HG03432 (cell line): ENCODE results near the gene MAN1B1.
"Not testable (repeated sequence)": the region's sequence is repeated elsewhere in the genome, so short reads cannot be mapped to it uniquely, and the experiment has no call there.

Experiments used
- ATAC-seq: cut with Tn5 transposase; IDR thresholded peaks from one replicate; pipeline ENCODE4 v1.9.1; 2021; ENCODE audit warnings: mild to moderate bottlenecking, moderate library complexity; ENCODE audit not compliant: unreplicated experiment

The MAN1B1 gene

DNA sequence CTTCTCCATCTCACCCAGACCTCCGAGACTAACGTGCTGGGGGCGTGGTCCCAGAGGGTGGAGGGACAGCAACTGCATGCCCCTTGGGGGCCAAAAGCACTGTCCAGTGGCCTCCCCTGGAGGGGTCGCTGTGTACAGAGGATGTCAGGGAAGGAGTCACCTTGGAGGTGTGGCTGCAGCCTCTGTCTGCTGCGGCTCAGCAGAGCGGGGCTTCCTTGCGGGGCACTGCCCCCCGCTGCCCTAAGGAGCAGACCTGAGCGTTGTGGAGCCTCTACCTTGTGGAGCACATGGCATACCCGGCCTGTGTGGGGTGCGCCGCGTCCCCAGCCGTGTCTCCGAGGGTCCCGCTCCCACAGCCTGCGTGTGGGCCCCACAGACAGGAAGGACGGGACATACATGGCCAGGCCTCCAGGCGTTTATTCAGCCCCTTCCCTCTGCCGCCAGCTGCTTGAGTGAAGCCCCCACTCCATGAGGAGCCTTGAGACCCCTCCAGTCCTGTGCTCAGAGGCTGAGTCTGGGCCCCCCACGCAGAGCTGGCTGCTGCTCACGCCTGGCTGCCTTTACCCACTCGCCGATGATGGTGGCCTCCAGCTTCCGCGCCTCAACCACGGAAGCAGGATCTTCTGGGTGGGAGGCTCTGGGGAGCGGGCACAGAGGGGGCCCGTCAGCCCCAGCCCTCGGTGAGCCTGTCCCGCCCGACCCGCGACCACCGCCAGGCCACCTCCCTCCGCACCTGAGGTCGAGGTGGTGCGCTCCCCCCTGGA lies 23.5 kb downstream of the MAN1B1 start:
- ATAC-seq: no peak

GRCh38 chr9:137110911-137111787 lies 24.4 kb downstream of the MAN1B1 start:
- no peak for ATAC-seq

- ATAC-seq: no peak
These were observed 25.2 kb downstream of the MAN1B1 start for GRCh38 chr9:137111788-137112563.

DNA sequence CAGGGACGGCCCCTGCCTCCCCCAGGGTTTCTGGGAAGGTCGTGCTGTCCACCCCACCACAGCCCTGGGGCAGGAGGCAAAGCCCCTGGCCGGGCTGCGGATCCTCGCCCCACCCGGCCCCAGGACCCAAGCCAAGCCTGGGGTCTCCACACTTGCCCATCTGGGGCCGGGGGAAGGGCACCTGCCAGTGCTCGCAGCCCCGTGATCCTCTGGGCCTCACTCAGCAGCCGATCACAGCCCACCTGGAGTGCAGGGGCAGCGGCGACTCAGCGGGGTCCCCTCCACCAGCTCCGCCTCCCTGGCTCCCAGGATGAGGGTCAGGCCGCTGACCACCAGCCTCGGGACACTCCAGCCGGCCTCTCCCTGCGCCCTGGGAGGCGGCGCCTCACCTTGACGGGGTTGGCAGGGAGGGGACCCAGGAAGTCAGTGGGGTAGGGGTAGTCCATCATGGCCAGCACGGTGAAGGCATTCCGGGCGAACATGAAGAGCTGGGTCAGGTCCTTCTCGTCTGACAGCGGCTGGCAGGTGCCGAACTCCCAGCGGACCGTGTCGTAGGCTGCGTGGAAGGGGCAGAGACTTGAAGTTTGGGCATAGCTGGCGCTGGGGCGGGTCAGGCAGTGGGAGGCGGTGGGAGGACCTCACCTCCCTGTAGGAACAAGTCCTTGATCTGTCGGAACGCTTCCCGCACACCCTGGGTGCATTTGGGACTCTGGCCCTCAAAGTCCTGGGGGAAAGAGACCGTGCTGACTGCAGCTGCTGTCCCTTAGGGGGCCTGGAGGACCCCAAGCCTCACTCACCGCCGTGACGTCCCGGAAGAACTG lies 26.0 kb downstream of the MAN1B1 start:
- ATAC-seq: no peak

GRCh38 chr9:137113385-137114159 lies 26.8 kb downstream of the MAN1B1 start:
- no peak for ATAC-seq

GRCh38 chr9:137114220-137114612 lies 27.4 kb downstream of the MAN1B1 start:
- no peak for ATAC-seq

DNA sequence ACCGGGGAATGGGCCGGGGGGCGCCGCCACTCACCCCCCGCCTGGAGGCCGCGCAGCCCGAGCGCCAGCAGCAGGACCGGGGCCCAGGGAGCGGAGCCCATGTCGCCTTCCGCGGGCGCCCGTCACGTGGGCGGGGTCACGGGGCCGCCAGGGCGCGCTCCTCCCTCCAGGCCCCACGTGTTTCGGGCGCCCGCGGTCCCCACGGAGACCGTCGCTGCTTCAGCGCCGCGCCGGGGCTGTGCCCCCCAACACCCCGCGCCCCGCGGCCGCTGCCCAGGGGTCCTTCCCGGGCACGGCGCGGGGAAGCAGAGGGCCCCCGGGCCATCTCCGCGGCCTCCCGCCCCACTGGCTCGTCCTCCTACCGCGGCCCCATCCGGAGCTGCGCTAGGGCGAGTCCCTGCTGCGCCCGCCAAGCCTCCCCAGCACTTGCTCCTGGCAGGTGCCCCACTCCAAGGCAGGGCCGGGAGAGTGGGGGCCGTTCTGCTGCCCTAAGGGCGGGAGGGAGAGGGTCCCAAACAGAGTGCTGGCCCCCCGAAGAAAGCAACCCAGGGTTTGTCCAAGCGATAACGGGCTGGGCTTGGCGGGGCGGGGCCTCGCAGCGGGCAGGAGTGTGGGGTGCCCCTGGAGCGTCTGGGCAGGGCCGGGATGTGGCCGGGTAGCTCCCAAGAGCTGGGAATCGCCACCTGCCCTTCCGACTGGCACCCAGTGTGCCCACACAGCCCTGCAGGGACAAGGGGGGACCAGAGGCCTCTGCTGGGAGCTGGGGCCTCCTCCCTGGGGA lies 28.0 kb downstream of the MAN1B1 start, which contains the start of gene DPP7:
Gene DPP7 (minus strand): TSS at position 121 of the 781 bp plus-strand sequence. CDS start 20 bp downstream, at position 101.
- peak; percentile 61 for ATAC-seq

DNA sequence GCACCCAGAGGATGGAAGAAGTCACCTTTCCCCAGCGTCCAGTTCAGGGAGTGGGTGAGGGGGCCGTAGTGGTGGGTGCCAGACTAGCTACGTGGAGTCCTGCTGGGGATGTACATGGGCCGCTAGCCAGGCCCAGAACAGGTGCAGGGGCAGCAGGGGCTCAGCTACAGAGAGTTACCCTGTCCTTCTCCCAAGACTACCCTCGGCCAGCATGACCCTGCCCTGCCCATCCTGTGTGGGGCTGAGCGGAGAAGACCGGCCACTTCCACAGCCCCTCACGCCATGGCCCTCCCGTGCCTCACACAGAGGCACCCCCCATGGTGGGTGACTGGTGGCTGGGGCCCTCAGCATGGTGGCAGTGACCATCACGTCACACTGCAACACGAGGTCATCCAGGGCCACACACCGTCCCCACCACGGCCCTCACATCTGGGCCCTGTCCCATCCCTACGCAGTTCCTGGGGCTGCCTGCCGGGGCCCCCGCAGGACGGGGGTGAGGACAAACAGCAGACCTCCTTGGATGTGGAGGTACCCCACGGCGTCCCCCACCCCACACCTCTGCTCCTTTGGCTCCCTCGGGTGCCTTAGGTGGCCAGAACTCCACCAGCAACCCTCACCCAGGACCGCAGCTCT lies 28.7 kb downstream of the MAN1B1 start:
- no peak for ATAC-seq

DNA sequence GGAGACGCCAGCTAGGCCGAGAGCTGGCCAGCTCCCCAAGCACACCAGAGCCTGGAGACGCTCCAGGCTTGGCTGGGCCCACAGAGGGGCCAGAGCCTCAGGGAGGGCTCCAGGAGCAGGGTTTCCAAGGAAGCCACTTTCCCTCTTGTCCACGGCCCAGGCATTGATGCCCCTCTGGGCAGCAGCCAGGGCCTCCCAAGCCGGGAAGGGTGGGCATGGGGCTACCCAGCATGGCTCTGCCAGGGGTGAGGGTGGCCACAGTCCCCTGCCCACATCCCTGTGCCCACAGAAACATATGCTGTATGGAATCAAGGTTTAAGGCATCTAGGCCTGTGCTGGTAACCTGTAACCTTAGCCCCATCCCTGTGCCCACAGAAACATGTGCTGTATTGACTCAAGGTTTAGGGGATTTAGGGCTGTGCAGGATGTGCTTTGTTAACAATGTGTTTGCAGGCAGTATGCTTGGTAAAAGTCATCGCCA lies 29.3 kb downstream of the MAN1B1 start:
- ATAC-seq: no peak

DNA sequence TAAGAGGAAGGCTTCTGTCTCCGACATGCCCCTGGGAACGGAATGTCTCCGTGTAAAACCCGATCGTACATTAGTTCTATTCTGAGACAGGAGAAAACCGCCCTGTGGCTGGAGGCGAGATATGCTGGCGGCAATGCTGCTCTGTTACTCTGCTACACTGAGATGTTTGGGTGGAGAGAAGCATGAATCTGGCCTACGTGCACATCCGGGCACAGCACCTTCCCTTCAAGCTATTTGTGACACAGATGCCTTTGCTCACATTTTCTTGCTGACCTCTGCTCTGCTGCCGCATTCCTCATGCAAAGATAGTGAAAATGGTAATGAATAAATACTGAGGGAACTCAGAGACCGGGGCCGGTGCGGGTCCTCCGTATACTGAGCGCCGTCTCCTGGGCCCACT lies 29.9 kb downstream of the MAN1B1 start:
- no peak for ATAC-seq

DNA sequence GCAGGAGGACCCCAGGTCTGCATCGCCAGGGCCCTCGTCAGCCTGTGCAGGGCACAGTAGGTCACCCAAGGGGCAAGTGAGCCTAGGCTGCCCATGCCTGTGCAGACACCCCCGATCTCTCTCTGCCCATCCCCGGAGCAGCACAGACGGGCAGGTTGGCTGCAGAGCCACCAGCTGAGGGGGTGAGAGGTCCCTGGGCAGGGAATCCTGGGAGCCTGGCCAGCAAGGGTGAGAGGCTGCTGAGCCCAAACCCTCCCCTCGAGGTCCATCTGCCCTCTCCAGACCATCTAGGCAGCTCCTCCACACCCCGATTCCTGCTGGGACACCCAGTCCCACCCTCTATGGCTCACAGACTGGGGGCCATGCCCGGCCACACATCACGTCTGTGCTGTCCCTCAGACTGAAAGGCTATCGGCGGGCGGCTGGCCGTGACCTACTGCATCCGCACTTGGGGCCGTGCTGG lies 30.5 kb downstream of the MAN1B1 start:
- ATAC-seq: no peak

GRCh38 chr9:137118092-137118603 lies 31.4 kb downstream of the MAN1B1 start:
- not testable (repeated sequence) for ATAC-seq

GRCh38 chr9:137121927-137122795 lies 35.4 kb downstream of the MAN1B1 start:
- not testable (repeated sequence) for ATAC-seq

DNA sequence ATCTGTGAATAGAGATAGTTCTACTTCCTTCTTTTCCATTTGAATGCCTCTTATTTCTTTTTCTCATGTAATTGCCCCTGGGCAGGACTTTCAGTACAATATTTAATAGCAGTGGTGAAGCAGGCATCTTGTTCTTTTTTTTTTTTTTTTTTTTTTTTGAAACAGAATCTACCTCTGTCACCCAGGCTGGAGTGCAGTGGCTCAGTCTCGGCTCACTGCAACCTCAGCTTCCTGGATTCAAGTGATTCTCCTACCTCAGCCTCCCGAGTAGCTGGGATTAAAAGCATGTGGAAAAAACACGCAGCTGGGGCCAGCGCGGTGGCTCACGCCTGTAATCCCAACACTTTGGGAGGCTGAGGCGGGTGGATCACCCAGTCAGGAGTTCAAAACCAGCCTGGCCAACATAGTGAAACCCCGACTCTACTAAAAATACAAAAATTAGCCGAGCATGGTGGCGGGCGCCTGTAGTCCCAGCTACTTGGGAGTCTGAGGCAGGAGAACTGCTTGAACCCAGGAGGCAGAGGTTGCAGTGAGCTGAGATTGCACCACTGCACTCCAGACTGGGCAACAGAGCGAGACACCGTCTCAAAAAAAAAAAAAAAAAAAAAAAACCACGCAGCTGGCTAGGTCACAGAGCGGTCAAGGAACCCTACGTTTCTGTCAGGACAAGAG lies 36.1 kb downstream of the MAN1B1 start:
- not testable (repeated sequence) for ATAC-seq

- no peak for ATAC-seq
These were observed 36.7 kb downstream of the MAN1B1 start for GRCh38 chr9:137123468-137123837.

DNA sequence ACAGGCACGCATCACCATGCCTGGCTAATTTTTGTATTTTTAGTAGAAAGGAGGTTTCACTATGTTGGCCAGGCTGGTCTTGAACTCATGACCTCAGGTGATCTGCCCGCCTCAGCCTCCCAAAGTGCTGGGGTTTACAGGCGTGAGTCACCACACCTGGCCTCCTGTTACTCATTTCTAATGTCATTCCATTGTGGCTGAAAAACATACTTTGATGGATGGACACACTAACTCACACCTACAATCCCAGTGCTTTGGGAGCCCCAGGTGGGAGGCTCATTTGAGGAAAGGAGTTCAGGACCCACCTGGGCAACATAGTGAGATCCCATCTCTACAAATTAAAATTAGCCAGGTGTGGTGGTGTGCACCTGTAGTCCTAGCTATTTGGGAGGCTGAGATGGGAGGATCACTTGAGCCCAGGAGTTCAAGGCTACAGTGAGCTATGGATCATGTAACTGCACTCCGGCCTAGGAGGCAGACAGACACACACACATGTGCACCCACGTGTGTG lies 37.2 kb downstream of the MAN1B1 start:
- ATAC-seq: not testable (repeated sequence)
